ENCODE measurements around the gene APCDD1L. TPM values are rescaled to one million over a fixed set of nuclear protein-coding genes. Genes with fewer than 3 reads are reported as not detected.

The APCDD1L gene
- polyA plus RNA-seq, 4 donors: 0.10 to 0.46 TPM; not detected in 2

DNA sequence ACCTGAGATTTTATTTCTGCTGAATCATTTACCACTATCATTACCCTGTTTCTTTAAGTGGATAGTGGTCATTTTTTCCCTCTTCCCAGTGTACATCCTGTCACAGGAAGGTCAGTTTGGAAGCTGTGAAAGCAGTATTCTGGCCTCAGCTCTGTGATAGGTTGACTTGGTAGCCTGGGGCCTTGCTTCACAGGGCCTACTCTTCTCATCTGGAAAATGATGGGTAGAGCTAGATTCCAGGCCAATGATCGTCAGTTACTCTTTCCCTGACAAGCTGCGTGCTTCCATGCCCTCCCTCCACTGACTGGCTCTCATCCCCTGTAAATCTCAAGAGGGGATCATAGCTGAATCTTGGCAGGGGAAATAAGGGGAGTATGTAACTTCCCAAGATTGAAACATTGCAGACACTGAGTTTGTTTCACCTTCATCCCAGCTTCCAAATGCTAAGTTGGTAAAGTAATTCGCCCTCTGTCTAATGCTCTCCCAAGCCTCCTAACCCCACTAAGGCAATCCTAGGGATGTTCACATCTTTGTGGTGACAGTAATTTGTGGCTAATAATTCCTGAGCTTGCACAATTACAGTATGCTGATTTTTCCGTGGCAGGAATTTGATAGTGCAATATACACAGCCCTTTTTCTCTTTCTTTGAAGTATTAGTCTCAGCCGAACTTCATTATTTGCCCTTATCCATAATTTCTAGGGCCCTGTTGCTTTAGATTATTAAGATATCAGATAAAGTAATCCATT, 75.0 kb downstream of the APCDD1L start:
- WGBS, 3 donors: 85 to 94% (median 92%) methylated on average over 5 of the region's 5 CpGs
- H3K36me3 ChIP-seq (ENCODE audit: control insufficient read depth in 3 of 3, insufficient read depth in 2 of 3, low read depth in 1 of 3, low read length in 3 of 3): peaks cover 0 to 26% (median 18%) of the 10 kb centered on the region in 3 donors
- FAIRE-seq: no peak
- peaks cover 0 to 7% (median 5%) of the 10 kb centered on the region in 3 donors for H3K4me1 ChIP-seq (ENCODE audit: control insufficient read depth in 3 of 3, insufficient read depth in 2 of 3, low read depth in 1 of 3, low read length in 2 of 3)
- no peak for DNase-seq
- no peak overlapping the region for H3K4me3 ChIP-seq (ENCODE audit: low read depth in 1 of 3, low read length in 3 of 3)
- H3K9me3 ChIP-seq (ENCODE audit: control insufficient read depth in 2 of 2, insufficient read depth in 1 of 2, low read depth in 1 of 2, low read length in 1 of 2): no peaks in the 10 kb centered on the region
- no peaks in the 10 kb centered on the region for H3K27me3 ChIP-seq (ENCODE audit: control insufficient read depth in 3 of 3, insufficient read depth in 3 of 3, low read length in 3 of 3)
- no peak overlapping the region for H3K27ac ChIP-seq (ENCODE audit: low read depth in 1 of 3, low read length in 2 of 3)

DNA sequence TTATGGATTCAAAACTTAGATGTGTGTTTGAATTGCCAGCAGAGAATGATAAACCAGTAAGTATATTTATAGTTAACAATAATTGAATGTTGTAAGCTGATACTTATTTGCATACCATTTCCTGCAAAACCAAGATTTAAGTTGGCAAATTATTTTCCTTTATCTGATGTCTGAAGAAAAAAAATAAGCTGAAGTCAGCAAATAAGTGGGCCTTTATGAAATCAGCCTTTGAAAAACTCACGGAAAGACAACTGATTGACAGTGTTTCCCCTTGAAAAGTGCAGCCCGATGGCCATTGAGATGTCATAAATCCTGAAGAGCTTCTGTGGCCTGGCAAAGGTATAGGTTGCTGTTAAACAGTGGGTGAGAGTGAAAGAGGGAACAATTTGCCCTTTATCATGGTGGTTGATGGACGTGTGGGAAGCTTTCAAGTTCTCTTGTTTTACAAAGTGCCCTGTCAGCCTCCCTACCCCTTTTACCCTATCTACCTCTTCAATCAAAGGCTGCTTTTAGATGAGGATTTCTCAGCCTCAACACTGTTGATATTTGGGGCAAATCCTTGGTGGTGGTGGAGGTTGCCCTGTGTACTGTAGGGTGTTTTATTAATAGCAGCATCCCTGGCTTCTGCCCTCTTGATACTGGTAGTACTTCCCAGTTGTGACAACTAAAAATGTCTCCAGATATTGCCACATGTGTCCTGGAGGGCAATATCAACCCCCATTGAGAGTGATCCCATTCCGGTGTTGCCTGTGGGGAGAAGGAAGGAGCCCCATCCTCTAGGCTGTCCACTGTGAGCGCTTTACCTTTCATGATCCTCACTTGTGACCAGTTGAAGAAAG, 76.0 kb downstream of the APCDD1L start:
- DNase-seq: no peak

DNA sequence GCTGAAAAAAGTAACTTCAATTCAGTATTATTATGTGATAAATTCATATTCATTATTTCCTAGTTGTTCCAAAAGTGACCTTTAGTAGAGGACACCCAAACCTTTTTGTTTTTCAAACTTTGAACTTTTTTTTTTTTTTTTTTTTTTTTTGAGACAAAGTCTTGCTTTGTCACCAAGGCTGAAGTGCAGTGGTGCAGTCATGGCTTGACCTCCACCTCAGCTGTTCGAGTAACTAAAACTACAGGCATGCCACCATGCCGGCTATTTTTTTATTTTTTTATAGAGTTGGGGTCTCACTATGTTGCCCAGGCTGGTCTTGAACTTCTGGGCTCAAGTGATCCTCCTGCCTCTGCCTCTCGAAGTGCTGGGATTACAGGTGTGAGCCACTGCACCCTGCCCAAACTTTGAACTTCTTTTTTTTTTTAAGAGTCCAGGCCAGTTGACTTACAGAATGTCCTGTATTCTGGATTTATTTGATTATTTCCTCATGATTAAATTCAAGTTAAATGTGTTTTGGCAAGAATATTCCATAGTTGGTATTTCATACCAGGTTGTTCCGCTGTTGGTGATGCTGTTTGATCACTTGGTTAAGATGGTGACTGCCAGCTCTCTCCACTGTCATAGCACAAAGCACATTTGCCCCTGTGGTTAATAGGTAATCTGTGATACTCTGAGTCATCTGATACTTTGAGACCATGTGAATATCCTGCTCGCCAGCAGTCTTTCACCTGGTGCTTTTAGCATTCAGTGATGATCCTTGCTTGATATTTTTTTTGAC, 78.1 kb downstream of the APCDD1L start:
- FAIRE-seq (no peak), DNase-seq (peak; percentile 83 to 91)
- Histone ChIP-seq H3K4me3 (ENCODE audit: low read depth in 1 of 3, low read length in 3 of 3) (no peak overlapping the region), H3K9me3 (ENCODE audit: control insufficient read depth in 2 of 2, insufficient read depth in 1 of 2, low read depth in 1 of 2, low read length in 1 of 2) (no peaks in the 10 kb centered on the region), H3K27me3 (ENCODE audit: control insufficient read depth in 3 of 3, insufficient read depth in 3 of 3, low read length in 3 of 3) (no peaks in the 10 kb centered on the region), H3K27ac (ENCODE audit: low read depth in 1 of 3, low read length in 2 of 3) (peak overlapping the region in 1 of 3 donors; percentile 64), H3K4me1 (ENCODE audit: control insufficient read depth in 3 of 3, insufficient read depth in 2 of 3, low read depth in 1 of 3, low read length in 2 of 3) (peaks cover 4 to 16% (median 14%) of the 10 kb centered on the region in 3 donors), H3K36me3 (ENCODE audit: control insufficient read depth in 3 of 3, insufficient read depth in 2 of 3, low read depth in 1 of 3, low read length in 3 of 3) (peaks cover 0 to 12% (median 7%) of the 10 kb centered on the region in 3 donors)
- WGBS, 3 donors: 41 to 78% (median 52%) methylated on average over 5 of the region's 5 CpGs

More for the DNA sequence above, 76.0 kb downstream of the APCDD1L start:
- H3K9me3 ChIP-seq (ENCODE audit: control insufficient read depth in 2 of 2, insufficient read depth in 1 of 2, low read depth in 1 of 2, low read length in 1 of 2): no peaks in the 10 kb centered on the region
- no peak for FAIRE-seq
- H3K36me3 ChIP-seq (ENCODE audit: control insufficient read depth in 3 of 3, insufficient read depth in 2 of 3, low read depth in 1 of 3, low read length in 3 of 3): peaks cover 0 to 20% (median 12%) of the 10 kb centered on the region in 3 donors
- 86 to 88% (median 86%) methylated on average over 5 of the region's 5 CpGs for WGBS, 3 donors
- H3K4me1 ChIP-seq (ENCODE audit: control insufficient read depth in 3 of 3, insufficient read depth in 2 of 3, low read depth in 1 of 3, low read length in 2 of 3): peaks cover under 1 to 9% (median 5%) of the 10 kb centered on the region in 3 donors
- no peak overlapping the region for H3K4me3 ChIP-seq (ENCODE audit: low read depth in 1 of 3, low read length in 3 of 3)
- no peaks in the 10 kb centered on the region for H3K27me3 ChIP-seq (ENCODE audit: control insufficient read depth in 3 of 3, insufficient read depth in 3 of 3, low read length in 3 of 3)
- H3K27ac ChIP-seq (ENCODE audit: low read depth in 1 of 3, low read length in 2 of 3): no peak overlapping the region

DNA sequence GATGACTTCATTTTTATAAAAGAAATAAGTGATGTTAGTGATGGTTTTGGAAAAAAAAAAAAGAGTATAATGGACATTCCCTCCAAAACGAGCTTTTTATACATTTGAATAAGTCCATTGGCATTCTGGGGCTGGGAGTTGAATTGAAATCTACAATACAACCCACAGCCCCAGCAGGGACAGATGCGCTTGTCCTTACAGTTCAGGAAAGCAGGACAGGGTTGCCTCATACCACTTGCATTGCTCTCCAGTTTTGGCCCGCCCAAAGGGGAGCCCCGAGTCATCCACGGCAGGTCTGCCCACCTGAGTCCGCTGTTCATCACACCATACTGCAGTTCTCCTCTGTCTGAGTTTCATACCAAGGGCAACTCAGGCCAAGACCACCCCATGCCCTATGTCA, 80.0 kb downstream of the APCDD1L start:
- FAIRE-seq (no peak), DNase-seq (no peak)
- Histone ChIP-seq H3K9me3 (ENCODE audit: control insufficient read depth in 2 of 2, insufficient read depth in 1 of 2, low read depth in 1 of 2, low read length in 1 of 2) (no peaks in the 10 kb centered on the region), H3K36me3 (ENCODE audit: control insufficient read depth in 3 of 3, insufficient read depth in 2 of 3, low read depth in 1 of 3, low read length in 3 of 3) (peaks cover 0 to 13% (median 5%) of the 10 kb centered on the region in 3 donors), H3K4me1 (ENCODE audit: control insufficient read depth in 3 of 3, insufficient read depth in 2 of 3, low read depth in 1 of 3, low read length in 2 of 3) (peaks cover 4 to 17% (median 16%) of the 10 kb centered on the region in 3 donors), H3K27me3 (ENCODE audit: control insufficient read depth in 3 of 3, insufficient read depth in 3 of 3, low read length in 3 of 3) (no peaks in the 10 kb centered on the region), H3K4me3 (ENCODE audit: low read depth in 1 of 3, low read length in 3 of 3) (no peak overlapping the region), H3K27ac (ENCODE audit: low read depth in 1 of 3, low read length in 2 of 3) (no peak overlapping the region)
- 89 to 93% (median 90%) methylated on average over 6 of the region's 6 CpGs for WGBS, 3 donors

DNA sequence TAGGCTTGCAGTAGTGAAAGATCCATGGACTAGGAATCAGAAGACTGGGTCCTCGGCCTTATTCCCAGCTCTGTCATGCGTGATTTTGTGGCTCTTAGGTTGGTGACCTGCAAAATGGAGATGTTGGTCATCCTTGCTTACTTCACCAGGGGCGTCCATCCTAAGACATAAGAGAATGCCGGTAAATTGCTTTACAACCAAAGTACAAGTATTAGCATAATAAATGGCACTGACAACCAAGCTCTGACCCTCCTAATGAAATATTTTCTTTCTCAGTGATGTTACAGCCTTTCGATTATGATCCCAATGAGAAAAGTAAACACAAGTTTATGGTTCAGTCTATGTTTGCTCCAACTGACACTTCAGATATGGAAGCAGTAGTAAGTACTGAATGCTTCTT, 80.9 kb downstream of the APCDD1L start:
- H3K4me3 ChIP-seq (ENCODE audit: low read depth in 1 of 3, low read length in 3 of 3): no peak overlapping the region
- peaks cover 0 to 12% (median 3%) of the 10 kb centered on the region in 3 donors for H3K36me3 ChIP-seq (ENCODE audit: control insufficient read depth in 3 of 3, insufficient read depth in 2 of 3, low read depth in 1 of 3, low read length in 3 of 3)
- no peak for FAIRE-seq
- peak overlapping the region in 1 of 3 donors; percentile 19 for H3K27ac ChIP-seq (ENCODE audit: low read depth in 1 of 3, low read length in 2 of 3)
- H3K4me1 ChIP-seq (ENCODE audit: control insufficient read depth in 3 of 3, insufficient read depth in 2 of 3, low read depth in 1 of 3, low read length in 2 of 3): peaks cover 4 to 17% (median 16%) of the 10 kb centered on the region in 3 donors
- WGBS, 3 donors: 14 to 57% (median 31%) methylated on average over 5 of the region's 5 CpGs
- H3K9me3 ChIP-seq (ENCODE audit: control insufficient read depth in 2 of 2, insufficient read depth in 1 of 2, low read depth in 1 of 2, low read length in 1 of 2): no peaks in the 10 kb centered on the region
- DNase-seq: peak; percentile 36 to 61
- H3K27me3 ChIP-seq (ENCODE audit: control insufficient read depth in 3 of 3, insufficient read depth in 3 of 3, low read length in 3 of 3): no peaks in the 10 kb centered on the region

DNA sequence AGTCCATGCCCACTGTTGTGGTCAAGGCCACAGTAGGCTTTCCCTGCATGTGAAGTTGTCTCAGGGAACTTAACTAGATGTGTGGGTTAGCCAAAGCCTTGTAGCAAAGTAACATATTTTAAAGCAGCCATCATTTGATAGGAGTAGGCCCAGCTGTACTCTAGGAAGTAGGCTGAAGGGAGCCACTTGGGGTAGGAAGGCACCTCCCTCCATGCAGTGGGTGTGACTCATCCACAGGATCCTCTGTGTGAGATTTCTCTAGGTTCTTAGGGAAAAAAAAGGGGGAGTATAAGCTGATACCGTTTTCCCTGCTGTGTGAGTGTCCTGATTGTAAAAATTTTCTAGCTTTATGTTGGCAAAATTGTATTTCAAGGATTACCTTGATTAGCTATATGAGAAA, 81.4 kb downstream of the APCDD1L start:
- Histone ChIP-seq H3K9me3 (ENCODE audit: control insufficient read depth in 2 of 2, insufficient read depth in 1 of 2, low read depth in 1 of 2, low read length in 1 of 2) (no peaks in the 10 kb centered on the region), H3K36me3 (ENCODE audit: control insufficient read depth in 3 of 3, insufficient read depth in 2 of 3, low read depth in 1 of 3, low read length in 3 of 3) (peaks cover 0 to 15% (median 0%) of the 10 kb centered on the region in 3 donors)

DNA sequence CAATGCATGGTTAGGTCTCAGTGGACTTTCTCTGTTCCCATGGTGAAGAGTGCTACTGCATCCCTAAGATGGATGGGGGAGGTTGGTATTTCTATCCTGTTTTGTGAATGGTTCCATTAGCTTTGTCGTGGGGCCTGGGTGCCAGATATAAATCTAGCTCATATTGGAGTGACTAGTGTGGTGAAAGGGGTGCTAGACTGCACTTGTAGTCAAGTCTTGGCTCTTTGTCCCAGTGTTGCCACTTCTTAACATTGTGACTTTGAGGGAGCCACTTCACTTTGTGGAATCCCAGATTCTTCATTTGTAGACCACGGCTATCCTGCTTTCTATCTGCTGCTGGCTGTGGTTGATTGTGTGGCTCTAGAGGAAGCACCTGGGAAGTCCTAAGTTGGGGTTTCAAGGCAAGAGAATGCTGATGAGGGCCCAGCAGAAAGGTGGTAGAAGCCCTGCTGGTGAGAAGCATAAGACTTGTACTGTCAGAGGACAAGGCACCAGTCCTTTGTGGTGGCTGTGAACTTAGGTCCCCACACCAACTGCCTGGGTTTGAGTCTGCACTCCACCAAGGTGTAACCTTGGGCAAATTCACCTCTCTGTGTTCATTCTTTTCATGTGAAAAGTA, 82.1 kb downstream of the APCDD1L start:
- no peak for DNase-seq
- Histone ChIP-seq H3K27ac (ENCODE audit: low read depth in 1 of 3, low read length in 2 of 3) (peak overlapping the region in 1 of 3 donors; percentile 14), H3K36me3 (ENCODE audit: control insufficient read depth in 3 of 3, insufficient read depth in 2 of 3, low read depth in 1 of 3, low read length in 3 of 3) (peaks cover 0 to 11% (median 0%) of the 10 kb centered on the region in 3 donors), H3K9me3 (ENCODE audit: control insufficient read depth in 2 of 2, insufficient read depth in 1 of 2, low read depth in 1 of 2, low read length in 1 of 2) (no peaks in the 10 kb centered on the region), H3K27me3 (ENCODE audit: control insufficient read depth in 3 of 3, insufficient read depth in 3 of 3, low read length in 3 of 3) (no peaks in the 10 kb centered on the region), H3K4me1 (ENCODE audit: control insufficient read depth in 3 of 3, insufficient read depth in 2 of 3, low read depth in 1 of 3, low read length in 2 of 3) (peaks cover 4 to 17% (median 16%) of the 10 kb centered on the region in 3 donors), H3K4me3 (ENCODE audit: low read depth in 1 of 3, low read length in 3 of 3) (no peak overlapping the region)
- WGBS, 3 donors: 84 to 93% (median 85%) methylated on average over 2 of the region's 2 CpGs
- FAIRE-seq: no peak

More for the DNA sequence above, 81.4 kb downstream of the APCDD1L start:
- FAIRE-seq (no peak), DNase-seq (peak; percentile 20 to 27)
- Histone ChIP-seq H3K4me3 (ENCODE audit: low read depth in 1 of 3, low read length in 3 of 3) (no peak overlapping the region), H3K4me1 (ENCODE audit: control insufficient read depth in 3 of 3, insufficient read depth in 2 of 3, low read depth in 1 of 3, low read length in 2 of 3) (peaks cover 4 to 17% (median 16%) of the 10 kb centered on the region in 3 donors), H3K27me3 (ENCODE audit: control insufficient read depth in 3 of 3, insufficient read depth in 3 of 3, low read length in 3 of 3) (no peaks in the 10 kb centered on the region), H3K27ac (ENCODE audit: low read depth in 1 of 3, low read length in 2 of 3) (peak overlapping the region in 2 of 3 donors; percentile 14 to 19)
- WGBS, 3 donors: 34 to 46% (median 38%) methylated on average over 1 of the region's 1 CpG
